CD4-positive, alpha-beta T cell treated with Interleukin-4 for 1 hour (primary cell): Measurements from ENCODE around the gene EYA2.
"Not testable (repeated sequence)": the region's sequence is repeated elsewhere in the genome, so short reads cannot be mapped to it uniquely, and the experiment has no call there.

Experiments used
- DNase-seq, 2 donors: peaks; one replicate each; pipeline ENCODE4 v3.0.0-alpha.2; 2020 to 2022

The EYA2 gene, protein sequence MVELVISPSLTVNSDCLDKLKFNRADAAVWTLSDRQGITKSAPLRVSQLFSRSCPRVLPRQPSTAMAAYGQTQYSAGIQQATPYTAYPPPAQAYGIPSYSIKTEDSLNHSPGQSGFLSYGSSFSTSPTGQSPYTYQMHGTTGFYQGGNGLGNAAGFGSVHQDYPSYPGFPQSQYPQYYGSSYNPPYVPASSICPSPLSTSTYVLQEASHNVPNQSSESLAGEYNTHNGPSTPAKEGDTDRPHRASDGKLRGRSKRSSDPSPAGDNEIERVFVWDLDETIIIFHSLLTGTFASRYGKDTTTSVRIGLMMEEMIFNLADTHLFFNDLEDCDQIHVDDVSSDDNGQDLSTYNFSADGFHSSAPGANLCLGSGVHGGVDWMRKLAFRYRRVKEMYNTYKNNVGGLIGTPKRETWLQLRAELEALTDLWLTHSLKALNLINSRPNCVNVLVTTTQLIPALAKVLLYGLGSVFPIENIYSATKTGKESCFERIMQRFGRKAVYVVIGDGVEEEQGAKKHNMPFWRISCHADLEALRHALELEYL

DNA sequence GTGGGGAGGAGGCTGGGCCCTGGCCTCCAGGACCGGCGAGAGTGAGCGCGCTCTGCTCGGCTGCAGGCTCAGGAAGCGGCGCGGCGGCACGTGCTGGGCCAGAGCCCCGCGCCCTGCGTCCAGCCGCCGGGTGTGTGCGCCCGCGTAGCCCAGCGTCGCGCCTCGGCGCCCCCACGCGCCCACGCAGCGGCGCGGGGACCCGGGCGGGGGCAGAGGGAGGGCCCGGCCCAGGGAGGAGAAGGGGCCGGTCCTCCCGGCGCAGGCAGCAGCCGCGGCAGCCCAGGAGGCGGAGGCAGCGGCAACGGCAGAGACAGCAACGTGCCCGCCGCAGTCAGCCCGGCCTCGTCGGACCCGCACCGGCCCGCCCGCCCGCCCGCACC, at the start of gene EYA2:
Gene EYA2 (plus strand): TSS at position 265 of the 380 bp plus-strand sequence. CDS start 95,168 bp downstream, outside the sequence.
- no peak for DNase-seq

DNA sequence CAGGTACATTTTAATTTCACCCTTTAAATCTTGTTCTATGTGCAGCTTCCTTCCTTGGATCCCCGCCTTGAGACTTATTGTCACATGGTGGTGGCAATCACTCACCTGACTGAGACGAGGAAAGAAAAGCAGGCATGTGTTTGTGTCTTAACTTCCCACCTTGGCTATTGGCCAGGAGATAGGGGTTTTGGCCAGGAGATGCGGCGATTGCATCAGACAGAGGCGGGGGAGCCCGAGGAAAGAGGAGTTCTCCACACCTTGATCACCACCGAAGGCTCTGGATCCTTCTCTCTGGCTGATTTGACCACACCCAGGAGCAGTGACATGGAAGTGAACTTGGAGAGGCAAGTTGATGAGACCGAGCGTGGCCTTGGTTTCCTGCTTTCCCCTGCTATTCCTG, 49.7 kb upstream of the EYA2 start:
- DNase-seq, result no peak

- no peak for DNase-seq
These were observed 45.4 kb upstream of the EYA2 start for GRCh38 chr20:46849269-46849668.

- no peak for DNase-seq
These were observed 44.9 kb upstream of the EYA2 start for GRCh38 chr20:46849751-46850150.

DNA sequence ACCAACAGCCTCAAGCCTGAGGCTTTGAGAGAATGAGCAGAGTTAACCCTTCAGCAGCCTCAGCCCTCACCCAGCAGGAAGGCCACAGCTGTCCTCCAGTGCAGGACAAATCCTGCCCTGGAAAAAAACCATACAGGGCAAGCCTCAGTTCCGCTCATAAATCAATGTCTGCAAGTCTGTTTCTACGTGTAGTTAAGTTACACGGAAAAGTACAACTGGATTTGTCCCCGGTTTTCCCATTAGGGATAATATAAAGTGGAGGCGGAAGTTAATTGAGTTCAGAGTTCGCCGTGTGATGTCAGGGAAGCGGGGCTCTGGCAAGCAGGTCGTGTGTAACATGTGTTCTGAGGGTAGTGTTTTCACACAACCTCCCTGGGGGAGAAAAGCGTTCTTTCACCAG, 44.2 kb upstream of the EYA2 start:
- no peak for DNase-seq

- no peak for DNase-seq
These were observed 43.7 kb upstream of the EYA2 start for GRCh38 chr20:46850896-46851295.

DNA sequence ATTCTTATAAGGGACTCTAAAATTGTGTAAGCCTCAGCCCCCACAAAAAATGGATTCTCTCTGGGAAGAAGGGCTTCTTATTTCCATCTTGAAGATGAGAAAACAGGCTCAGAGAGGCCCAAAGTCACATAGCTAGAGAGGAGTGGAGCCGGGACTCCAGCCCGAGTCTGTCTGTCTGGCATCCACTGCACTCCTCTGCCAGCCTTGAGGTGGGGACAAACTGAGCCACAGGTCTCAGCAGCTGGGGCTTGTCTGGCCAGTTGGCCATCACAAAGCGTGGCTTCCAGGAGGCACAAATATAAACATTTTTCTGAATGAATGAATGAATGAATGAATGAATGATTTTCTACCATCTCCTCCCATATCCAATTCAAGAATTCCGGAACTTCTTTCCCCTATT, 42.9 kb upstream of the EYA2 start:
- no peak for DNase-seq

GRCh38 chr20:46852313-46852712, 42.3 kb upstream of the EYA2 start:
- DNase-seq, result no peak

DNA sequence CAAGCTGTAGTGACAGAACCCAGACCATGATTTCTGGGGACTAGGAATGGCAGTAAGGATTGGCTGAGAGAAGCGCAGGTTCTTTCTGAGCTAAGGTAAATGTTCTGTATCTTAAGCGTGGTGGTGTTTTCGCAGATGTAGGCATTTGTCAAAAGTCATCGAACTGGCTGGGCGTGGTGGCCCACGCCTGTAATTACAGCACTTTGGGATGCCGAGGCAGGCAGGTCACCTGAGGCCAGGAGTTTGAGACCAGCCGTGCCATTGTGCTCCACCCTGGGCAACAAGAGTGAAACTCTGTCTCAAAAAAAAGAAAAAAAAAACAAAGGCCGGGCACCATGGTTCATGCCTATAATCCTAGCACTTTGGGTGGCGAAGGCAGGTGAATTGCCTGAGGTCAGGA, 40.7 kb upstream of the EYA2 start:
- no peak for DNase-seq

DNA sequence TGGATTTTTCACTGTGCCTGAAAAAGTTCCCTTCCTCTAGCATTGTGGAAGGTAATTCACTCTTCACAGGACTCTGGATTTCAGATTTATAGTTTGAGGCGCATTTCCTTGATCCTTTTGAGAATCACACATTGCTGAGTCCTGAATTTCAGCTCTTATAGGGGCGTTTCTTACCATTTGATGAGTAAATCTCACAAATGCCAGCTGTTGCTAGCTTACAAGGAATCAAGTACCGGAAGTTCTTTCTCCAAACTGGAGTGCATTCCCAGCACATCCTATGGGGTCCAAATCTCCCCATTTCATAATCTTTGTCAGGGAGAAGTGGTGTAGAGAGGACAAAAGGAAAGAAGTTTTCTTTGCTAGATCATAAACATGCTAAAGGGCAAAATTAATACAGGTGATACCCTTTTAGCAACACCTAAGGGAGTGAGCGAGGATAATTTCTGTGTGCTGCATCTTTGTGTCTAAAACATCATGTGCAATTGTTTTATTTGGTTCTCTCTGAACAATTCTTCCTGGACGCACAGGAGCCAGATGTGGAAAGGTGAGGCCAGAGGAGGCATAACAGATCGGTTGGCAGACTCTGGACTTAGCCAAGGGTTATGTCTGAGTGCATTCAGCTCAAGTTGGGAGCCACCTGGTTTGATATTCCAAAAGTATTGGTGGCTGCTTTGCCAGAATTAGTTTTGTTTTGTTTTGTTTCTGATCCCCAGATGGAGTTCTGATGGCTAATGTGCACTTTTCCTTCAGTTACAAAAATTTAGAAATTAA, 37.4 kb upstream of the EYA2 start:
- DNase-seq, result no peak

- no peak for DNase-seq
These were observed 28.8 kb upstream of the EYA2 start for GRCh38 chr20:46865824-46866223.

GRCh38 chr20:46870041-46870440, 24.6 kb upstream of the EYA2 start:
- DNase-seq, result no peak

DNA sequence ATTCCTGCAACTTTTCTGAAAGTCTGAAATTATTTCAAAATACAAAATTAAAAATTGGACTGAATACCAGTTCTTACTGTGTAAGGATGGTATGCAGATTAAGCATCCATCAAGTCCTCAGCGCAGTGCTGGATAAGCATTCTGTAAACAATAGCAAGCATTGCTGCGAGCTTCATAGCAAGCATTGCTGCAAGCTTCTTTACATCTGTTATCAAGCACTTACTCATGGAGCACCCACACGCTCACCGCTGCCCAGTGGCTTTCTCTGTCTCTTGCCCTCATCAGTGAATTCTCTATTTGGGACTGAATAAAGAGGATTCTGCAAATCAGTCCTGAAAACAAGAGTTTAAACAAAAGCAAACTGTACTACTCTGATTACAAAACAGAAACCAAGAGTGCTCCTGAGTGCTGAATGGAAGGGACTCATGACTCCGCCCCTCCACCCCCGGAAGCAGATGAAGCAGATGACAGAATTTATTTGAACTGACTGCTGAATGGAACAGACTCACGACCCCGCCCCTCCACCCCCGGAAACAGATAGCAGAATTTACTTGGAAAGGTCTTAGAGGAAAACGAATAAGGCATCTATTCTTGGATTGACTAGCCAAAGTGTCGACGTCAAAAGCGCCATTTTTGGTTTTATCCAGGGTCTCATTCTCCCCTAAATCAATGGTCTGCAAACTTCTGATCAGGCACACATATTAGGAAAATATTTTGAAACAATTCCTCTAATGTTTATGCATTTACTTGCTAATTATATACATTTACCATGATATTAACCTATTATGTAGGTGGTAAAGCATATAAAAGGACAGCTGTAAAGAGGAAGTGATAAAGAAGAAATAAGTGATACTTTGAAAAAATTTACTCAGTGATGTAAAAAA, 22.1 kb upstream of the EYA2 start:
- no peak for DNase-seq

GRCh38 chr20:46875059-46875458, 19.6 kb upstream of the EYA2 start:
- no peak for DNase-seq

- DNase-seq, result no peak
These were observed 15.3 kb upstream of the EYA2 start for GRCh38 chr20:46879386-46879785.

DNA sequence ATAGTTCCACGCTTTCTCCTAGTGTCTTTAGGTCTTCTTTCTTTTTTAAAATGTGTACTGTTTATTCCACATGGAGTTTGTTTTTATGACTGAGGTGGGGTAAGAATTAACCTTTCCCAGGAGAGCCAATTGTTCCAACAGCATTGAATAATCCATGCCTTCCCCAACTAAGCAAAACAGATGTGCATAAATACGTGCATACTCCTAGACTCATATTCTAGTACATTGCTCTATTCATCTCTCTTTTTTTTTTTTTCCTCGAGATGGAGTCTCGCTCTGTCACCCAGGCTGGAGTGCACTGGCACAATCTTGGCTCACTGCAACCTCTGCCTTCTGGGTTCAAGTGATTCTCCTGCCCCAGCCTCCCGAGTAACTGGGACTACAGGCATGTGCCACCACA, 14.7 kb upstream of the EYA2 start:
- not testable (repeated sequence) for DNase-seq

GRCh38 chr20:46883892-46884291, 10.8 kb upstream of the EYA2 start:
- no peak for DNase-seq

GRCh38 chr20:46890682-46891081, 4.0 kb upstream of the EYA2 start:
- DNase-seq, result no peak

DNA sequence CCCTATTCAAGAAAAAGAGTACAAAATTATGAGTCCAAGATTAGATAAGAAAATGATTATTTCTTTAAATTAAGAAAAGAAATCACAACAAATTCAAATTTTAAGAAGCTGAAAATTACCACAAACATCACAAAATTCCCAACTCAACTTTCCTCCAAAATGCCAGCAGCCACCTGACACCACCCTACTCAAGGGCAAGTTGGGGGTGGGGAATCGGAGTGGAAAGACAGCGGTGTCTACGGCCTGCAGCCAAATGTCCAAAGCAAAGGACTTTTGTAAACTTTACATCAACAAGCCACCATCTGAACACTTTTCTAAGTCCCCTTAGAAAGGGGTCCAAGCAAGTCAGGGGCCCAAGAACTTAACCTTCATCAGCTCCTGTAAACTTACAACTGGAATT, 1.6 kb upstream of the EYA2 start:
- DNase-seq, result no peak

- DNase-seq, result no peak
These were observed 615 bp upstream of the EYA2 start for GRCh38 chr20:46893877-46894578.

DNA sequence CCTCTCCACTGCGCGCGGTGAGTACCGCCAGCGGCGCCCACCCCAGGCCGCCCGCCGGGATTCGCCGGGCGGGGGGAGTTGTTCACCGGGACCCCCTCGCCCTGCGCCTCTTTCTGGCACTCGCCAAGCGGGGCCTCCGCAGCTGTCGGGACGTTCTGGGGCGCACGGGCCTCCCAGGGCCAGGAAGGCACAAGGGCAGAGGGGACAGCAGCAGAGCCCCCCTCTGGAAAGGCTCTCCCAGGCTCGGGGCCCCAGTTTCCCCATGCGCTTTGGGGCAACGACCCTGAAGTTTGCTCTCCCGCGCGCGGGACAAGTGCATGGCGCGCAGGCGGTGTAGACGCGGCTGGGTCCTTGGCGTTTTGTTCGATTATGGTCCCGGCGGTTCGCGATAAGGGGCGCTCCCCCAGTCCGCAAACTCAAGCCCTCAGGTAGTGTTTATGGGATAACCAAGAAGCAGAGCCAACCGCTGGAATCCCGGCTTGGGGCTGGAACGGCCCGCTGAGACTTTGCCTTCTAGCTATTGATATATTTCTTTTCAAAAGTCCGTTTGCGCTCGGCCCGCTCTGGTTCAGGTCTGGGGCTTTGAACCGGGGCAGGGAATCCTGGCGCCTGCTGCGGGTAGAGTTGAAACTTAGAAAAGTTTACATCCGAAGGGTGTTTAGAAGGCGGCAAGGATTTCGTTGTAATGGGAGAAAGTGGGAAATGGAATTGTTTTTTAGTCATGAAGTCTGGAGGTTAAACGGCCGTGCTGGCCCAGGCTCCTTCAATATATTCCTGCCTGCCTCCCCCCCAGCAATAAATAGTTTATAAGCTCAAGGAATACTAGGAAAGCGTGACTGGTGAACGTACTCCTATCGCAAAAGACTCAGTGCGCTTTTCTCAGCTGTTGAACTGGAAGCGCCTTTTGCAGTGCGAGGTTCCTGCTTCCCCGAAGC, 595 bp downstream of the EYA2 start:
- DNase-seq, result no peak
